Ishikawa (cell line): ENCODE results near the gene ATP5PB.

Experiments
- CEBPB ChIP-seq: IDR thresholded peaks from 2 replicates; pipeline ENCODE4 v1.6.1; 2012
- CREB1 ChIP-seq: IDR thresholded peaks from 2 replicates; pipeline ENCODE4 v1.6.1; 2012; ENCODE audit warnings: low read depth
- EGR1 ChIP-seq: IDR thresholded peaks from 2 replicates; pipeline ENCODE4 v1.6.1; 2012
- EP300 ChIP-seq: IDR thresholded peaks from 2 replicates; pipeline ENCODE4 v1.6.1; 2012; ENCODE audit warnings: borderline replicate concordance
- FOXM1 ChIP-seq: IDR thresholded peaks from 2 replicates; pipeline ENCODE4 v1.6.1; 2012; ENCODE audit warnings: low read depth, borderline replicate concordance
- RAD21 ChIP-seq: IDR thresholded peaks from 2 replicates; pipeline ENCODE4 v1.6.1; 2012; ENCODE audit warnings: low read depth
- REST ChIP-seq: IDR thresholded peaks from 2 replicates; pipeline ENCODE4 v1.6.1; 2012; ENCODE audit warnings: low read depth, mild to moderate bottlenecking
- TAF1 ChIP-seq: IDR thresholded peaks from 2 replicates; pipeline ENCODE4 v1.6.1; 2012; ENCODE audit warnings: low read depth, mild to moderate bottlenecking
- YY1 ChIP-seq: IDR thresholded peaks from 2 replicates; pipeline ENCODE4 v1.6.1; 2012; ENCODE audit warnings: low read depth

DNA sequence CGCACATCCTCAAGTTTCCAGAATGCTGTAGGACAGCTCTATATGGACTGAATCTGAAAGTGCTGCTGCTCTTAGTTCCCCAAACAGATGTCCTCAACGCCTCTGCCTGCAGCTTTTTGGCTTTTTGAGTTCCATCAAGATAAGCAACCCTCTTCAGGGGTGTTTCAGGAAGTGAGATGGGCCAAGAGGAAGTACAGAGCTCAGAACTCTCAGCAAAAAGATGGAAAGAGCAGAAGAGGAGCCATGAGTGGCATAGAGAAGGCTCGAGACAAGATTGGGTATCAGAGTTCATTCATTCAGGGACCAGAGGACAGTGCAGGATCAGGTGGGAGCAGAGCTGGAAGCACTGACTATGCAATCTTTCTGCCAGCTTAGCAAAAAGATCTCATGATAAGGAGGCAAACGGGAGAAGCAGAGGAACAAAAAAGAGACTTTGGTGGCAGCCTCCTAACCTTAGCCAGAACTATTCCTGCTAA, 54.4 kb downstream of the ATP5PB start, which contains the start of the genes ADORA3 and TMIGD3:
- TF ChIP-seq TAF1 = no peak
- TF ChIP-seq EP300 = no peak
- no peak for TF ChIP-seq CREB1
- TF ChIP-seq REST = no peak
- TF ChIP-seq CEBPB = no peak
- no peak for TF ChIP-seq EGR1
- no peak for TF ChIP-seq YY1
- TF ChIP-seq RAD21 = no peak
- TF ChIP-seq FOXM1 = no peak
